Trophoblast cell (in vitro differentiated cells and primary cell): Measurements from ENCODE around the gene MKX.
A peak's percentile ranks its signal among the peaks of the same experiment; 100 is the strongest.

Experiments
- DNase-seq, 2 donors: peaks; one replicate each; pipeline ENCODE4 v3.0.0-alpha.2; 2016
- H2AFZ ChIP-seq: 2 replicates; pipeline ENCODE4 v1.6.1; 2013; ENCODE audit warnings: low read length, moderate library complexity, mild to moderate bottlenecking; ENCODE audit not compliant: insufficient read depth, poor library complexity
- H2AK5ac ChIP-seq: 2 replicates; pipeline ENCODE4 v1.6.1; 2013; ENCODE audit warnings: mild to moderate bottlenecking, low read length
- H2BK120ac ChIP-seq: 2 replicates; pipeline ENCODE4 v1.6.1; 2013; ENCODE audit warnings: low read length, mild to moderate bottlenecking, moderate library complexity; ENCODE audit not compliant: insufficient read depth, poor library complexity
- H2BK12ac ChIP-seq: 2 replicates; pipeline ENCODE4 v1.6.1; 2013; ENCODE audit warnings: mild to moderate bottlenecking, low read length, moderate library complexity
- H2BK5ac ChIP-seq: 2 replicates; pipeline ENCODE4 v1.6.1; 2013; ENCODE audit warnings: low read length, low read depth, moderate library complexity, mild to moderate bottlenecking; ENCODE audit not compliant: poor library complexity
- H3K14ac ChIP-seq: 2 replicates; pipeline ENCODE4 v1.6.1; 2013; ENCODE audit warnings: mild to moderate bottlenecking, low read length
- H3K18ac ChIP-seq: 2 replicates; pipeline ENCODE4 v1.6.1; 2013; ENCODE audit warnings: mild to moderate bottlenecking, low read length
- H3K23ac ChIP-seq: 2 replicates; pipeline ENCODE4 v1.6.1; 2013; ENCODE audit warnings: low read length
- H3K27ac ChIP-seq: 2 replicates; pipeline ENCODE4 v1.5.1; 2013; ENCODE audit warnings: low read depth, mild to moderate bottlenecking, inconsistent platforms, low read length, moderate library complexity
- H3K27me3 ChIP-seq: 2 replicates; pipeline ENCODE4 v1.6.1; 2013; ENCODE audit warnings: inconsistent platforms, mild to moderate bottlenecking, low read length, moderate library complexity; ENCODE audit not compliant: insufficient read depth
- H3K36me3 ChIP-seq, 2 experiments: 1 replicate in 1 of 2; 2 replicates in 1 of 2; pipeline ENCODE4 v1.6.1; 2013; ENCODE audit warnings: low read length in 2 of 2, mild to moderate bottlenecking in 2 of 2, moderate library complexity in 1 of 2; ENCODE audit not compliant: insufficient read depth in 2 of 2, control insufficient read depth in 1 of 2
- H3K4ac ChIP-seq: 2 replicates; pipeline ENCODE4 v1.6.1; 2013; ENCODE audit warnings: low read depth, mild to moderate bottlenecking, low read length, moderate library complexity
- H3K4me1 ChIP-seq, 2 experiments: 1 replicate in 1 of 2; 2 replicates in 1 of 2; pipeline ENCODE4 v1.6.1; 2013; ENCODE audit warnings: low read length in 2 of 2, mild to moderate bottlenecking in 2 of 2, moderate library complexity in 1 of 2; ENCODE audit not compliant: insufficient read depth in 2 of 2, control insufficient read depth in 1 of 2
- H3K4me2 ChIP-seq: 2 replicates; pipeline ENCODE4 v1.6.1; 2013; ENCODE audit warnings: inconsistent platforms, mild to moderate bottlenecking, low read length, moderate library complexity
- H3K4me3 ChIP-seq: 2 replicates; pipeline ENCODE4 v1.5.1; 2013; ENCODE audit warnings: mild to moderate bottlenecking, low read depth, low read length, inconsistent platforms
- H3K79me1 ChIP-seq: one replicate; pipeline ENCODE4 v1.6.1; 2013; ENCODE audit warnings: low read length
- H3K79me2 ChIP-seq: 2 replicates; pipeline ENCODE4 v1.6.1; 2013; ENCODE audit warnings: low read length, mild to moderate bottlenecking; ENCODE audit not compliant: control insufficient read depth, insufficient read depth, poor library complexity
- H3K9ac ChIP-seq: 2 replicates; pipeline ENCODE4 v1.6.1; 2013; ENCODE audit warnings: mild to moderate bottlenecking, low read length
- H3K9me3 ChIP-seq: 2 replicates; pipeline ENCODE4 v1.6.1; 2013; ENCODE audit warnings: low read depth, mild to moderate bottlenecking, control low read depth, inconsistent platforms, low read length; ENCODE audit not compliant: insufficient read depth
- H4K12ac ChIP-seq: 2 replicates; pipeline ENCODE4 v1.6.1; 2013; ENCODE audit warnings: low read depth, mild to moderate bottlenecking, low read length, moderate library complexity
- H4K8ac ChIP-seq: 2 replicates; pipeline ENCODE4 v1.6.1; 2013; ENCODE audit warnings: low read depth, mild to moderate bottlenecking, low read length, moderate library complexity
- H4K91ac ChIP-seq: one replicate; pipeline ENCODE4 v1.6.1; 2013; ENCODE audit warnings: low read depth, mild to moderate bottlenecking, low read length, moderate library complexity
- WGBS: extraction: QIAGEN DNeasy Blood & Tissue Kit; methylation state at CpG from one replicate; pipeline ENCODE4 v1.1.7; 2013; ENCODE audit warnings: missing lambda C conversion rate; ENCODE audit not compliant: insufficient read length, insufficient coverage; ENCODE audit errors: extremely low coverage; 5-methylcytosine and 5-hydroxymethylcytosine counted together

The MKX gene

DNA sequence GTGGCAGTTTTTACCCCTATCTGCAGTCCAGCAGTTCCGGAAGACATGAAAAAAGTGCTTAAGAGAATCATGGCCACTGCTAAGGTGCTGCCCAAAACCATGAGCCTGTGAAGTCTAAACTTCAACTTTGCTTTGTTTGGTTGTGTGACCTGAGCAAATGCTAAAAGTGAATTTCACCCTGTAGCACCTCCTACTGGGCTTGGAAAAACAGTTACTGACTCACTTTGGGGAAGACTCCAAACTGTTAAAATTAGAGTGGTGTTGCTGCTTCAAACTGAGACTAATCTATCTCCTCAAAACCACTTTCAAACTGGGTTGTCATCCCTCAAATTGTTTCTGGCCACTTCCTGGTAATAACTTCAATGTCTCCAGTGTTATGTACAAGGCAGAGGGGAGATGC, 21.3 kb downstream of the MKX start:
- Histone ChIP-seq H2BK12ac (no peak overlapping the region), H2AFZ (no peak overlapping the region), H2AK5ac (no peak overlapping the region), H3K79me2 (no peaks in the 10 kb centered on the region), H2BK5ac (no peak overlapping the region), H3K4me1 (peaks cover 0 to 2% of the 10 kb centered on the region in 2 experiments), H3K18ac (no peak overlapping the region), H3K23ac (no peak overlapping the region), H3K4me3 (no peak overlapping the region), H3K14ac (no peak overlapping the region), H3K4me2 (no peak overlapping the region), H3K79me1 (no peaks in the 10 kb centered on the region), H3K27ac (no peak overlapping the region), H4K12ac (no peak overlapping the region), H4K91ac (no peak overlapping the region), H3K9me3 (no peaks in the 10 kb centered on the region), H3K4ac (no peak overlapping the region), H3K9ac (no peak overlapping the region), H4K8ac (no peak overlapping the region), H3K36me3 (no peaks in the 10 kb centered on the region), H3K27me3 (no peaks in the 10 kb centered on the region), H2BK120ac (no peak overlapping the region)
- DNase-seq = peak in 1 of 2 donors; percentile 24
- WGBS = no CpG with 5 or more reads among the region's 1 CpG

DNA sequence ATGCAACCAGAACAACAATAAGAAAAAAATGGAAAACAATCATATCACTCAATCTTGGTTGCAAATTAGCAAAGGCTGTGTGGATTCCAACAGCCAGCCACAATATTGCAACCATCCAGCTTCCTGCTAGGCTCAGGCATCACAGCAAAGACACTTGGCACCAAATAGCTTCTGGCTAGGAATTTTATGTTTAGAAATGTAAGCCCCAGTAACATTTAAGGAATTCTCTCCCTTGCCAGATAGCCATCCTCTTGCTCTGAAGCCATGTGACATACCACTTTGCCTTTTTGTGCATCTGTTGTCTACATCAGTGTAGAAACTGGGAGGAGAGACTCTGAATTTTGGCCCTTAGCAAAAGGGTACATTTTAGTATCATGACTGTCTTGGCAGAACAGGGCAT, 22.2 kb downstream of the MKX start:
- Histone ChIP-seq H3K18ac (no peak overlapping the region), H3K79me1 (no peaks in the 10 kb centered on the region), H3K4ac (no peak overlapping the region), H3K27me3 (no peaks in the 10 kb centered on the region), H3K4me1 (peaks cover 0 to 2% of the 10 kb centered on the region in 2 experiments), H3K9ac (no peak overlapping the region), H3K4me3 (no peak overlapping the region), H3K9me3 (no peaks in the 10 kb centered on the region), H2AFZ (no peak overlapping the region), H2BK120ac (no peak overlapping the region), H4K12ac (no peak overlapping the region), H3K4me2 (no peak overlapping the region), H4K91ac (no peak overlapping the region), H3K27ac (no peak overlapping the region), H4K8ac (no peak overlapping the region), H3K23ac (no peak overlapping the region), H2BK12ac (no peak overlapping the region), H2BK5ac (no peak overlapping the region), H2AK5ac (no peak overlapping the region), H3K14ac (no peak overlapping the region), H3K36me3 (no peaks in the 10 kb centered on the region), H3K79me2 (no peaks in the 10 kb centered on the region)
- DNase-seq = peak; percentile 5 to 89

DNA sequence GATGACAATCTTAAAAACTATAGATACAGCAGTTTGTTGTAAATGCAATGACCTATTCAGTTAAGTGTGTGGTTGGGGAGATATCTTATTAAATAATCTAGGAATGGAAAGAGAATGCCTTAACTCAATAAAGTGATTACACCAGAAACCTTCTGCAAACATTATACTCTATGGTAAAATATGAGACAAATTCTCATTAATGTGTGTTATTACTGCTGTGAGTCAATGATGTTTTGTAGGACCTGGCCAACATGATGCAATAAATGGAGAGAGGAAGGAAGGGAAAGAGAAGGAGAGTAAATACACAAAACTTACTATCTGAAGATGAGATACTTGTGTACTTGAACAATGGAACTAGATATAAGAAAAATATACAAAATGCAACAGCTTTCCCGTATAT, 25.1 kb downstream of the MKX start:
- Histone ChIP-seq H3K27me3 (no peaks in the 10 kb centered on the region), H2AK5ac (no peak overlapping the region), H2AFZ (no peak overlapping the region), H2BK5ac (no peak overlapping the region), H3K36me3 (no peaks in the 10 kb centered on the region), H4K8ac (no peak overlapping the region), H3K4ac (no peak overlapping the region), H2BK120ac (no peak overlapping the region), H3K4me2 (no peak overlapping the region), H3K4me1 (peaks cover 0 to 2% of the 10 kb centered on the region in 2 experiments), H3K18ac (no peak overlapping the region), H3K14ac (no peak overlapping the region), H3K79me1 (no peaks in the 10 kb centered on the region), H3K9ac (no peak overlapping the region), H4K91ac (no peak overlapping the region), H2BK12ac (no peak overlapping the region), H3K27ac (no peak overlapping the region), H4K12ac (no peak overlapping the region), H3K4me3 (no peak overlapping the region), H3K79me2 (no peaks in the 10 kb centered on the region), H3K23ac (no peak overlapping the region), H3K9me3 (no peaks in the 10 kb centered on the region)
- DNase-seq = no peak
- no CpG with 5 or more reads among the region's 1 CpG for WGBS

DNA sequence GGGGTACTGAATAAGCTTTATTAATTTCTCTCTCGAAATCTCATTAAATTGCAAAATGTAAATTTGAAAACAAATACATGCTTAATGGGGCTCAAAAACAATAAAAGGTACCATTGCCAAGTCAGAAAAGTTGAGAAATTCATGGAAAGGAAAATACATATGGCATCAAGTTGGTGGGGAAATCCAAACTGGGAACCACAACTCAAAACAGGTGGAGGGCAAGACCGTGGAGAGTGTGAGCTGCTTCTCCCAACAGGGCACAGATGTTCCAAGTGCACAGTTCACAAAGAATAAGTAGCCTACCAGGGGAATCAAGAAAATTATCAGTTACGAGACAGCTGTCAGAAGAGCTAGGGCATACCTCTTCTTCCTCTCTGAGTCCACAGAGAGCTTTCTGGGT, 26.6 kb downstream of the MKX start:
- H3K79me2 ChIP-seq = no peaks in the 10 kb centered on the region
- H4K12ac ChIP-seq = no peak overlapping the region
- no peak overlapping the region for H3K14ac ChIP-seq
- WGBS = no CpG with 5 or more reads among the region's 3 CpGs
- H3K4me3 ChIP-seq = no peak overlapping the region
- H3K79me1 ChIP-seq = no peaks in the 10 kb centered on the region
- H4K8ac ChIP-seq = no peak overlapping the region
- H3K27me3 ChIP-seq = no peaks in the 10 kb centered on the region
- no peak overlapping the region for H3K27ac ChIP-seq
- peaks cover 0 to 2% of the 10 kb centered on the region in 2 experiments for H3K4me1 ChIP-seq
- no peak overlapping the region for H3K4me2 ChIP-seq
- no peak overlapping the region for H3K9ac ChIP-seq
- DNase-seq = no peak
- no peak overlapping the region for H2AK5ac ChIP-seq
- no peak overlapping the region for H3K23ac ChIP-seq
- H2BK120ac ChIP-seq = no peak overlapping the region
- H3K4ac ChIP-seq = no peak overlapping the region
- no peak overlapping the region for H4K91ac ChIP-seq
- H2AFZ ChIP-seq = no peak overlapping the region
- no peaks in the 10 kb centered on the region for H3K9me3 ChIP-seq
- H3K36me3 ChIP-seq = no peaks in the 10 kb centered on the region
- no peak overlapping the region for H3K18ac ChIP-seq
- no peak overlapping the region for H2BK12ac ChIP-seq
- no peak overlapping the region for H2BK5ac ChIP-seq
